ENCODE results near the gene VPS33A. TPM values are rescaled to one million over a fixed set of nuclear protein-coding genes. Genes with fewer than 3 reads are reported as not detected.
"Not testable (repeated sequence)": the region's sequence is repeated elsewhere in the genome, so short reads cannot be mapped to it uniquely, and the experiment has no call there.

Gene VPS33A
- total RNA-seq, 1 donor from 2014 or later = 11.4 TPM

DNA sequence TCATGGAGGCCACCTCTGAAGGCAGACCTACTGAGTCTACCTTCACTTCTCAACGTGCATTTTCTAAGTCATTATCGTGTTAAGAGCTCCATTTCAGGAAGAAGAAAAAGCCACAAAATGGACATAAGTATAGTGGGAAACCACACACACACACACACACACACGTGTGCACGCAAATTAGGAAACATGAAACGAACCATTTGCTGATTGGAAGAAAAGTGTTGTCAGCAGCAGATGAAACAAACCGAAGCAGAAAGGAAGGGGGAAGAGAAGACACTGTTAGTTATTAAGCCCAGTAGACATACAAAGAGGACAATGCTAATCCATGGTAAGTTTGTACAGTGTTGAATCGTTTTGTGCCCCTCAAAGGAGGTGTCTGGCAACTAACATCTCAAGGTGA, 9.9 kb upstream of the VPS33A start:
- Histone ChIP-seq H3K27ac (replicated peaks) (no peak overlapping the region), H3K36me3 (peaks cover 66% of the 10 kb centered on the region)
- intact Hi-C loops (cut with micrococcal nuclease) = no loop called here

DNA sequence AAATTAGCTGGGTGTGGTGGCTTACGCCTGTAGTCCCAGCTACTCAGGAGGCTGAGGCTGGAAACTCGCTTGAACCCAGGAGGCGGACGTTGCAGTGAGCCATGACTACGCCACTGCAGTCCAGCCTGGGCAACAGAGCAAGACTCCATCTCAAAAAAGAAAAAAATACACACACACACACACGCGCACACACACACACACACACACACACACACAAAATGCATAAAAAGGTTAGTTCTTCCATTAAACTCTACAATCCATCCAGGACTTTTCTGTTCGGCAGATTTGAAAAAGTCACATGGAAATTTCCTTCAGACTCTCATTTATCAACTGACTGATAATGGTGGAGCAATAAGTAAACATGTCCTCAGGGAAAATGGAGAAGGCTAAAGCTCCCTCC, 9.2 kb upstream of the VPS33A start:
- Histone ChIP-seq H3K27me3 (ENCODE audit: low read depth) (no peaks in the 10 kb centered on the region), H3K4me3 (no peak overlapping the region), H3K9me3 (replicated peaks) (no peaks in the 10 kb centered on the region), H3K4me1 (no peaks in the 10 kb centered on the region), H3K36me3 (peaks cover 69% of the 10 kb centered on the region), H3K27ac (replicated peaks) (no peak overlapping the region)
- TF ChIP-seq, protein P1, sequence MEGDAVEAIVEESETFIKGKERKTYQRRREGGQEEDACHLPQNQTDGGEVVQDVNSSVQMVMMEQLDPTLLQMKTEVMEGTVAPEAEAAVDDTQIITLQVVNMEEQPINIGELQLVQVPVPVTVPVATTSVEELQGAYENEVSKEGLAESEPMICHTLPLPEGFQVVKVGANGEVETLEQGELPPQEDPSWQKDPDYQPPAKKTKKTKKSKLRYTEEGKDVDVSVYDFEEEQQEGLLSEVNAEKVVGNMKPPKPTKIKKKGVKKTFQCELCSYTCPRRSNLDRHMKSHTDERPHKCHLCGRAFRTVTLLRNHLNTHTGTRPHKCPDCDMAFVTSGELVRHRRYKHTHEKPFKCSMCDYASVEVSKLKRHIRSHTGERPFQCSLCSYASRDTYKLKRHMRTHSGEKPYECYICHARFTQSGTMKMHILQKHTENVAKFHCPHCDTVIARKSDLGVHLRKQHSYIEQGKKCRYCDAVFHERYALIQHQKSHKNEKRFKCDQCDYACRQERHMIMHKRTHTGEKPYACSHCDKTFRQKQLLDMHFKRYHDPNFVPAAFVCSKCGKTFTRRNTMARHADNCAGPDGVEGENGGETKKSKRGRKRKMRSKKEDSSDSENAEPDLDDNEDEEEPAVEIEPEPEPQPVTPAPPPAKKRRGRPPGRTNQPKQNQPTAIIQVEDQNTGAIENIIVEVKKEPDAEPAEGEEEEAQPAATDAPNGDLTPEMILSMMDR (IDR thresholded peaks at IDR 0.05; ENCODE audit: borderline replicate concordance) = no peak
- intact Hi-C loops (cut with micrococcal nuclease) = no loop called here
- no peak for DNase-seq

More for the DNA sequence above, 9.9 kb upstream of the VPS33A start:
- no peak for DNase-seq
- TF ChIP-seq, protein P1 (IDR thresholded peaks at IDR 0.05; ENCODE audit: borderline replicate concordance) = no peak
- H3K27me3 ChIP-seq (ENCODE audit: low read depth) = no peaks in the 10 kb centered on the region
- no peak overlapping the region for H3K4me3 ChIP-seq
- H3K4me1 ChIP-seq = no peaks in the 10 kb centered on the region
- no peaks in the 10 kb centered on the region for H3K9me3 ChIP-seq (replicated peaks)

DNA sequence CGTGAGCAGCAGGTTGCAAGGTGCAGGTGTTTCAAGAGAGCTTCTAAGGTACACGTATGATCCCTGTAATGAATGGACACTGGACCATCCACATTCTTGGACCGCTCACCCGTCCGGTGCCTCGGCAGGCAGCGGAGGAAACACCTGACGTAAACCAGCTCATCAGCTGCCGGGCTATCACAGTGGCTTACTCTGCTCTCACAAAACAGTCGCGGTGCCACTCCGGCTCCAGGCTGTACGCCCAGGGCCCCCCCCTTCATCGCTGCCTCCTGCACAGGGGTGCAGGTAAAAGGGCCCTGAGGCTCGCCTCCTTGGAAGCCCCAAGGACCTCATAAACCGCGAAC, 436 bp downstream of the VPS33A start:
- TF ChIP-seq, protein P1 (IDR thresholded peaks at IDR 0.05; ENCODE audit: borderline replicate concordance) = no peak
- no peaks in the 10 kb centered on the region for H3K27me3 ChIP-seq (ENCODE audit: low read depth)
- intact Hi-C loops (cut with micrococcal nuclease) = no loop called here
- peak overlapping the region; percentile 84 for H3K4me3 ChIP-seq
- peak overlapping the region; percentile 89 for H3K27ac ChIP-seq (replicated peaks)
- peaks cover 39% of the 10 kb centered on the region for H3K36me3 ChIP-seq
- H3K4me1 ChIP-seq = peaks cover 26% of the 10 kb centered on the region
- no peak for DNase-seq
- H3K9me3 ChIP-seq (replicated peaks) = no peaks in the 10 kb centered on the region

DNA sequence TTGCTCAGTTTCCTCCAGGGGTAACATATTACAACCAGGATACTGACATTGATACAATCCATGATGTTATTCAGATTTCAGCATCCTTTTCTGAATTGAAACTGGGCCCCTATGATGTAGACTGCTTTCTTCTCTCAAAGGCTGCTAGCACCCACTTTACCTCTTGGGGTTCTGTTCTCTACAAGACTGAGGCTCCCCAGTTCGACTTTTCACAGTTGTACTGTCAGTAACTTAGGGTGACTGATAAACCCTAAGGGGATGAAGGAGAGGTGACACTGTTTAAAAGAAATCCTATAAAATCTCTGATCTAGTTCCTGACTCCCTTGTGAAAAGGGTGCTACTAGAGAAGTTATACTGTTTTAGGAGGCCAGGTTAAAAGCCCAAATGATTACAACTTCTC, 818 bp downstream of the VPS33A start:
- no peaks in the 10 kb centered on the region for H3K9me3 ChIP-seq (replicated peaks)
- H3K27ac ChIP-seq (replicated peaks) = peak overlapping the region; percentile 89
- DNase-seq = no peak
- peaks cover 26% of the 10 kb centered on the region for H3K4me1 ChIP-seq
- H3K4me3 ChIP-seq = peak overlapping the region; percentile 84
- no peaks in the 10 kb centered on the region for H3K27me3 ChIP-seq (ENCODE audit: low read depth)
- peaks cover 39% of the 10 kb centered on the region for H3K36me3 ChIP-seq
- TF ChIP-seq, protein P1 (IDR thresholded peaks at IDR 0.05; ENCODE audit: borderline replicate concordance) = no peak
- intact Hi-C loops (cut with micrococcal nuclease) = no loop called here

DNA sequence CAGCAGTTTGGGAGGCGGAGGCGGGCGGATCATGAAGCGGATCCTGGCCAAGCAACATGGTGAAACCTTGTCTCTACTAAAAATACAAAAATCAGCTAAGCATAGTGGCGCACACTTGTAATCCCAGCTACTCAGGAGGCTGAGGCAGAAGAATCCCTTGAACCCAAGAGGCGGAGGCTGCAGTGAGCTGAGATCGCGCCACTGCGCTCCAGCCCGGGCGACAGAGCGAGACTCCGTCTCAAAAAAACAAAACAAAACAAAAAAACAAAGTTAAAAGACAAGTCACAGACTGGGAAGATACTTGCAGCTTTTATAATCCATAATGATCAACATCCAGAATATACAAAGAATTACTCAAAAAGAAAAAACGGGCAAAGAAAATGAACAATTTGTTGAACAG, 5.6 kb downstream of the VPS33A start:
- H3K27ac ChIP-seq (replicated peaks); intact Hi-C loops (cut with micrococcal nuclease); H3K9me3 ChIP-seq (replicated peaks); H3K27me3 ChIP-seq (ENCODE audit: low read depth); DNase-seq; H3K4me3 ChIP-seq: not testable (repeated sequence)
- H3K4me1 ChIP-seq = peaks cover 14% of the 10 kb centered on the region
- H3K36me3 ChIP-seq = peaks cover 85% of the 10 kb centered on the region

DNA sequence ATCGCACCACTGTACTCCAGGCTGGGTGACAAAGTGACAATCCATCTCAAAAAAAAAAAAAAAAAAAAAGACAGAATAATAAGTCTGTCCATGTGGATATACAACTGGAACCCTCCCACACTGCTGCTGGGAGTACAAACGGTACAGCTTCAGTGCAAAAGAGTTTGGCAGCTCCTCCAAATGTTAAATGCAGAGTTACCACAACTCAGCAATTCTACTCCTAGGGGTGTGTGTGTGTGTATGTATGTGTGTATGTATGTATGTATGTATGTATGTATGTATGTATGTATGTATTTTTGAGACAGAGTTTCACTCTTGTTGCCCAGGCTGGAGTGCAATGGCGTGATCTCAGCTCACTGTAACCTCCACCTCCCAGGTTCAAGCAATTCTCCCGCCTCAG, 7.4 kb downstream of the VPS33A start:
- intact Hi-C loops (cut with micrococcal nuclease); H3K4me1 ChIP-seq; DNase-seq; H3K4me3 ChIP-seq; H3K27ac ChIP-seq (replicated peaks); H3K9me3 ChIP-seq (replicated peaks); H3K27me3 ChIP-seq (ENCODE audit: low read depth): not testable (repeated sequence)
- H3K36me3 ChIP-seq = peaks cover 97% of the 10 kb centered on the region

DNA sequence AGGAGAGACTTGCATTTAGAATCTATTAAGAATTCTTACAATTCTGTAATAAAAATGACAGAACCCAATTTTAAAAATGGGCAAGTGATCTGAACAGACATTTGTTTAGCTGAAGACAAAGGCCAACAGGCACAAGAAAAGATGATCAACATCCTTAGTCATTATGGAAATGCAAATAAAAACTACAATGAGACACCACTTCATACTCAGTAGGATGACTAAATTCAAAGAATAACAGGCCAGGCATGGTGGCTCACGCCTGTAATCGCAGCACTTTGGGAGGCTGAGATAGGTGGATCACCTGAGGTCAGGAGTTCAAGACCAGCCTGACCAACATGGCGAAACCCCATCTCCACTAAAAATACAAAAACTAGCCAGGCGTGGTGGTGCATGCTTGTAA, 7.8 kb downstream of the VPS33A start:
- H3K4me3 ChIP-seq; H3K27me3 ChIP-seq (ENCODE audit: low read depth); H3K4me1 ChIP-seq; H3K27ac ChIP-seq (replicated peaks); intact Hi-C loops (cut with micrococcal nuclease); H3K9me3 ChIP-seq (replicated peaks); DNase-seq: not testable (repeated sequence)
- peaks cover 95% of the 10 kb centered on the region for H3K36me3 ChIP-seq

Data from left ventricle myocardium inferior (tissue), 1 donor.